Left lung (tissue), 10 donors: ENCODE measurements around the gene ARAP1. TPM values are rescaled to one million over a fixed set of nuclear protein-coding genes. Genes with fewer than 3 reads are reported as not detected.

Source experiments
- ATAC-seq: fragments of 200-7000 bp; cut with Tn5 transposase; one replicate; pipeline ENCODE4 v1.9.1; 2020; ENCODE audit warnings: moderate library complexity
- DNase-seq, 4 donors: peaks; one replicate each; pipeline ENCODE4 v3.0.0-alpha.2; 2013 to 2020
- H3K27ac ChIP-seq, 2 donors: fragments of 200-600 bp; sonication (generic) in 1 of 2; one replicate each; pipeline versions ENCODE4 v1.5.0 to v1.8.0; 2020 to 2021
- H3K27me3 ChIP-seq, 2 donors: fragments of 200-600 bp; sonication (generic) in 1 of 2; one replicate each; pipeline versions ENCODE4 v1.5.0 to v1.8.0; 2020 to 2021
- H3K36me3 ChIP-seq, 2 donors: fragments of 200-600 bp; sonication (generic) in 1 of 2; one replicate each; pipeline versions ENCODE4 v1.5.0 to v1.8.0; 2020 to 2021
- H3K4me1 ChIP-seq, 2 donors: fragments of 200-600 bp; one replicate each; pipeline ENCODE4 v1.8.0; 2021
- H3K4me3 ChIP-seq, 2 donors: fragments of 200-600 bp; sonication (generic) in 1 of 2; one replicate each; pipeline versions ENCODE4 v1.5.0 to v1.8.0; 2020 to 2021; ENCODE audit warnings: mild to moderate bottlenecking in 1 of 2
- H3K9me3 ChIP-seq, 2 donors: fragments of 200-600 bp; sonication (generic) in 1 of 2; one replicate each; pipeline versions ENCODE4 v1.5.0 to v1.8.0; 2020 to 2021
- CTCF ChIP-seq, 2 donors: fragments of 200-600 bp; sonication (generic) in 1 of 2; IDR thresholded peaks; one replicate each; pipeline versions ENCODE4 v1.5.0 to v1.8.0; 2021; ENCODE audit warnings: antibody characterized with exemption in 2 of 2
- intact Hi-C, 2 donors: fragments of 100-400 bp; cut with DNase I; formaldehyde crosslinking; loops; one replicate each; pipeline versions ENCODE4 v1.11.2 to v1.14.2; 2022
- polyA plus RNA-seq, 6 donors: library from polyadenylated mRNA; unstranded; fragments of 120-200 nt; gene quantifications; one replicate each; pipeline ENCODE4 v1.2.1, GENCODE V29; 2013; ENCODE audit not compliant: insufficient read length in 6 of 6
- total RNA-seq, 2 donors: library from RNA; stranded (reverse); fragmentation: NEBNext Ultra II Directional; extraction: Animal tissue kit (Norgen Biotek cat#: 25700); gene quantifications; one replicate each; pipeline ENCODE4 v1.2.1, GENCODE V29; 2021
- donor health status: DM: no; HTN: yes; CAD: no.
- donor health status: DM: no; HTN: no; CAD: no.

Gene ARAP1
- total and polyA plus RNA-seq, 8 donors, result 80.0 to 222 (median 97.7) TPM

GRCh38 chr11:72692498-72693237, 59.5 kb downstream of the ARAP1 start:
- DNase-seq (no peak), ATAC-seq (no peak)
- Histone ChIP-seq H3K27ac (no peak overlapping the region), H3K4me1 (no peaks in the 10 kb centered on the region), H3K27me3 (no peaks in the 10 kb centered on the region), H3K9me3 (no peaks in the 10 kb centered on the region), H3K4me3 (no peak overlapping the region), H3K36me3 (peaks cover 7 to 100% of the 10 kb centered on the region in 2 donors)
- TF ChIP-seq CTCF (IDR thresholded peaks at IDR 0.05), result no peak
- intact Hi-C loops, result no loop called here

- intact Hi-C loops, result no loop called here
- no peak for TF ChIP-seq CTCF (IDR thresholded peaks at IDR 0.05)
- Histone ChIP-seq H3K9me3 (no peaks in the 10 kb centered on the region), H3K4me1 (peaks cover 4 to 9% of the 10 kb centered on the region in 2 donors), H3K36me3 (peaks cover 2 to 100% of the 10 kb centered on the region in 2 donors), H3K4me3 (no peak overlapping the region), H3K27me3 (no peaks in the 10 kb centered on the region), H3K27ac (no peak overlapping the region)
- ATAC-seq, result no peak
- no peak for DNase-seq
Observed at GRCh38 chr11:72690166-72690565, 62.0 kb downstream of the ARAP1 start.

- no peak overlapping the region for H3K4me3 ChIP-seq
- no peaks in the 10 kb centered on the region for H3K27me3 ChIP-seq
- peak overlapping the region in 1 of 2 donors; percentile 8 for H3K27ac ChIP-seq
- no peak for TF ChIP-seq CTCF (IDR thresholded peaks at IDR 0.05)
- no peak for ATAC-seq
- no peak for DNase-seq
- intact Hi-C loops, result no loop called here
- H3K9me3 ChIP-seq, result no peaks in the 10 kb centered on the region
- H3K4me1 ChIP-seq, result peaks cover 8 to 16% of the 10 kb centered on the region in 2 donors
- H3K36me3 ChIP-seq, result peaks cover 0 to 100% of the 10 kb centered on the region in 2 donors
Observed at GRCh38 chr11:72688929-72689328, 63.3 kb downstream of the ARAP1 start.

GRCh38 chr11:72688486-72688885, 63.7 kb downstream of the ARAP1 start:
- intact Hi-C loops, result no loop called here
- ATAC-seq, result no peak
- Histone ChIP-seq H3K36me3 (peaks cover 0 to 100% of the 10 kb centered on the region in 2 donors), H3K4me1 (peaks cover 8 to 17% of the 10 kb centered on the region in 2 donors), H3K27me3 (no peaks in the 10 kb centered on the region), H3K4me3 (no peak overlapping the region), H3K9me3 (no peaks in the 10 kb centered on the region), H3K27ac (peak overlapping the region in 1 of 2 donors; percentile 8)
- no peak for TF ChIP-seq CTCF (IDR thresholded peaks at IDR 0.05)
- no peak for DNase-seq

- intact Hi-C loops, result no loop called here
- Histone ChIP-seq H3K27me3 (no peaks in the 10 kb centered on the region), H3K9me3 (no peaks in the 10 kb centered on the region), H3K4me3 (no peak overlapping the region), H3K4me1 (peaks cover 8 to 17% of the 10 kb centered on the region in 2 donors), H3K27ac (peak overlapping the region in 1 of 2 donors; percentile 69), H3K36me3 (peaks cover 0 to 95% of the 10 kb centered on the region in 2 donors)
- TF ChIP-seq CTCF (IDR thresholded peaks at IDR 0.05), result no peak
- no peak for DNase-seq
- ATAC-seq, result no peak
Observed at GRCh38 chr11:72687326-72687725, 64.9 kb downstream of the ARAP1 start.
